Limb (tissue), 2 donors: ENCODE results near the gene TCF7L2.

Experiments
- DNase-seq, 2 donors: peaks; one replicate each; pipeline ENCODE4 v3.0.0-alpha.2; 2016; ENCODE audit errors: extremely low spot score in 2 of 2

Gene TCF7L2

DNA sequence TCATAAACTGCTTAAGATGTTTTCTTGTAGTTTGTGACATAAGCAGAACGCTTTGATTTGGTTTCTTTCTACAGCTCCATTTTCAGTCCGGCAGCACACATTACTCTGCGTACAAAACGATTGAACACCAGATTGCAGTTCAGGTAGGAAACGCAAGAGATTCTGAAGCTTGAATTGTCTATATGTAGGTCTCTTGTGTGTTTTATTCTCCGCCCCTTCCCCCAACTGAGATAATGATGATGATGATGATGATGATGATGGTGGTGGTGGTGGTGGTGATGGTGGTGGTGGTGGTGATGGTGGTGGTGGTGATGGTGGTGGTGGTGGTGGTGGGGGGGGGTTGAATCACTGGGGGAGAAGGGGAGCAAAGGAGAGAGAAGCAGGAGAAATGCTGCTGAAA is 14.4 kb downstream of the TCF7L2 start:
- no peak for DNase-seq

DNA sequence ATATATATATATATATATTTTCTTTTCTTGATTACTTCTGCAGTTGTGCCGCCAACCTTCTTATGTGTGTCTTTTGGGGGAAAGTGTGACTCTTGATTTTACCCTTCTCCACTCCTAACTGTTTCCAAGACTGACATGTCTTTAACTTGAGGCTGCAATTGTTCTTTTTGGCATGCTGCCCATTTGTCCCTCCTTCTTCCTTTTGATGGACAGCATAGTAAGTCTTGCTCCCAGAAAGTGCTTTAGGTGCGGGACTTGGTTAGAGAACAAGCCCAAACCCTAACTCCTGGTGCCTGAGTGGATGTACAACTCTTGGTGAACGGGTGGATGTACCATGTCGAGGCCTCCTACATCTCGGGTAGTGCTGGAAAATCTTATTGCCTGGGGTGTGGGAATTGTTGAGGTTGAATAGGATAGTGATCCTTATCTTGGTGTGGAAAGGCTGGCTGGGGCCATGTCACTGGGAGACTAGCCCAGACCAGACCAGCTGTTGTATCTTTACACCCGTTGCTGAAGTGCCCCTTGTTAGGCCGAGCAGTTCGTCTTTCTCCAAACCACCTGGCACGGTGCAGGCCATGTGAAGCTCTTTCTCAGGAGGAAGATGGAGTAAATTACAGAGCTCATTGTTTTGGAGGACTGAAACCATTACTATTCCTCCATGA is 16.3 kb downstream of the TCF7L2 start:
- DNase-seq, result no peak

DNA sequence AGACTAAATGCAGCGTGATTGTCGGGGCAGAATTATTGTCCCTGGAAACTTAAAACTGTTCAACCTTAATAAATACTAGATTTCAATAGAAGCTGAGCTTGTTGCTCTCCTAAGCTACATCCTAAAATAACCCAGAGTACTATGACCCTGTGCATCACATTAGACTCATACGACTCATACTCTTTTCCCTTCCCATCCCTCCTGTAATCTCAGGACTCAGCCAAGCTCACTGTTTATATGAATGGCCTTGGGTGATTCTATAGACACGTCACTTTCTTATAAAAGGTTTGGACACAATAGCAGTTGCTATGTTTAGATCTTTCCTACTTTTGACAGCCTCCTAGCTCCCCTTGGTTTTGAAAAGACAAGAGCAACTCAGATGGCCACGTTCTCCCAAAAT is 17.2 kb downstream of the TCF7L2 start:
- DNase-seq, result no peak

DNA sequence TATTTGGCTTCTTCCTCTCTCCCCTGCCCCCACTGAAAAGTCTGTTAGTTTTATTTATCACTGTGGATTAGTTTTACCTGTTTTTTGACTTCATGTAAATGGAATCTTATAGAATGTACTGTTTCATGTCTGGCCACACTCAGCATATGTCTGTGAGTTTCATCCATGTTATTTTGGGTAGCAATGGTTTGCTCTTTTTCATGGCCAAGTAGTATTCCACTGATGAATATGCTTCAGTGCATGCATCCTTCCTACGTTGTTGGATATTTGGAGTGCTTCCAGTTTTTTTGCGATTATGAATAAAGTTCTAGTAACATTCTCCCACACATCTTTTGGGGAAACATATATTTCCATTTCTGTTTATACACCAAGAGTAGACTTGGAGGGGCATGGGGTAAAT is 19.1 kb downstream of the TCF7L2 start:
- DNase-seq, result no peak

DNA sequence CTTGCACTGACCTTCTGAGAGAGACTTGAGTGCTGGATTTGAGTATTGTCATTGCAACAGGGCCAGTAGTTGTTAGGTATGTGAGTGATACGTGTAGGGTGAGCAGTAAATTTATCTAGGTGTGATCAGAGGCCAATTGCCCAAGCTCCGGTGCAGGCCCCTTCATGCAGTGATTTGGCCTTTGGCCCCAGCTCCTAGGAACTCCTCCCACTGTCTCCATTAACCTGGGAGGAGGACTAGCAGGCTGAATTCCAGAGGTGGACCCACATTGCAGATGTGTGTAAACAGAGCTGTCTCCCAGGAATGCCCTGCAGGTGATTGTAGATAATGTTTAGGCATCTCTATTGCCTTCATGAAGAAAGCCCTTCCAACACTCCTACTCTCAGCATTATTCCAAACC is 19.5 kb downstream of the TCF7L2 start:
- DNase-seq, result no peak

DNA sequence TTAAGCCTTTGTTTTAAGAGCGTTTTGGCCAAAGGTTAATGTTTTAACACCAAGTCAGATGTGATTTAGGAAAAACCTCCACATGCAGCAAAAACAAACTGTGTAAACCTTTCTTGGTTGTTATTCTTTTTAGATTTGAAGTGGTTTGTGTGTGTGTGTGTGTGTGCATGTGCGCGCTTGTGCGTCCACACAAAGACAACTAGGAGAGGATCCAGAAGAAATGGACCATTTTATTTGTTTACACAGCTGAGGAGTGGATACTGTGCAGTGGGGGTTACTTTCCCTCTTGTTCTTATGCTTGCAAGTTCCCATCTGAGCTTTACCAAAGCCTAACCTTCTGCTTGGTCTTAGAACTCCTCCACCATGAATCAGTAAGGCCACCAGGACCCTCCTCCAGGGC is 20.0 kb downstream of the TCF7L2 start:
- DNase-seq, result no peak

DNA sequence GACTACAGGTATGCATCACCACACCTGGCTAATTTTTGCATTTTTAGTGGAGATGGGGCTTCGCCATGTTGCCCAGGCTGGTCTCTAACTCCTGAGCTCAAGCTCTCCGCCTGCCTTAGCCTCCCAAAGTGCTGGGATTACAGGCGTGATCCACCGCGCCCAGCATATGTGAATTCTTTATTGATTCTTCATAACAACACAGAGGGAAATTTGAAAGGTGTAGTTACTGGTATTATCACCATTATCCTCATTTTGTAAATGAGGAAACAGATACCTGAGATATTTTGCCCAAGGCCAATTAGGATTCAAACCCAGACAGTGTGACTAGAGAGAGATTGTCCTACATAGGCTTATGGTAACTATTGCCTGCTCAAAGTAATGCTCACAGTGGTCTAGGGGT is 22.6 kb downstream of the TCF7L2 start:
- DNase-seq, result no peak

DNA sequence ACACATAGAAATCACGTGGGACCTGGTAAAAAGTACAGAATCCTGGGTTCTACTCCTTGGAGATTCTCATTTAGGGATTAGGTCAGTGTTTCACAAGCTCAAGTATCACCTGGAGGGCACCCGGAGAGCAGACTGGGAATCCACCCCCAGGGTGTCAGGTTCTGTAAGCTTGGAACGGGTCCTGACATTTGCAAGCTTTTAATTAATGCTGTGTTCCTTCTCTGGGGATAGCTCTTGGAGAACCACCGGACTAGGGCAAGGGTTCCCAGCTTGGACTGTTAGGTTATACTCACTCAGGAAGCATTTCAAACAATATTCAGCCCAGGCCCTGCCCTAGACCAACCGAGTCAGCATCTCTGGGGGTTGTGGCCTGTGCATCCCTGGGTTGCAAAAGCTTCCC is 23.0 kb downstream of the TCF7L2 start:
- no peak for DNase-seq

DNA sequence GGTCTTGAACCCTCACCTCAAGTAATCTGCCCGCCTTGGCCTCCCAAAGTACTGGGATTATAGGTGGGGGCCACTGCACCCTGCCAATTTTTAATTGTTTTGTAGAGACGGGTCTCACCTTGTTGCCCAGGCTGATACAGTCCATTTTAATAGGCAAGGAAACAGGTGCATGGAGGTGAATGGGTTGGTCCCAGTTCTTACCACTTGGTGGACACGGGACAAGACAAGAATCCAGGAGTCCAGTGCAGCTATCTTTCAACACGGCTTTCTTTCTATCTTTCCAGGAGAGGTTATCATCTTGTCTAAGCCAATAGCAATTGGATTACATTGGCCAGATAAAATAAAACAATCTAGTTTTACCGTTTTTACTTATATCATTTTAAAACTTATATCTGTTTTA is 23.8 kb downstream of the TCF7L2 start:
- no peak for DNase-seq

DNA sequence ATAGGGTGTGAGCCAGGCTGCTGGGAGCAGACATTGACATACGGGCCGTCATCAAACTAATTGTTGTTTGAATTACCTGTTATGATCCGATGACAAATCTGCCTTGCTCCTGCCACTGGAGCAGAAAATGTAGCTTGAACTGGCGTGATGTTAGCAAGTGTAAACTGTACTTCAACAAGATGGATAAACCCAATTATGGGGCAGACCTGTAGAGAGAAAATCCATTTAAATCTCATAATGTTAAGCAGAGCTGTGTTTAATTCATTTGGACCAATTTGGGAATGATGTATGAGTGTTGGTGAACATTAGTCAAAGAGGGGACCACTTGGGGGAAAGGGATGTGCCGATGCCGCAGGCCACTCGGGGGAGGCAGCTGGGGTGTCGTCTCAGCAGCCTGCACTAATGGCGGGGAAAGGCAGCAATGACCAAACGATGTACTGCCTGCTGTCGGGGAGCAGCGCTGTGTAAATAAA is 27.4 kb downstream of the TCF7L2 start:
- DNase-seq, result no peak

DNA sequence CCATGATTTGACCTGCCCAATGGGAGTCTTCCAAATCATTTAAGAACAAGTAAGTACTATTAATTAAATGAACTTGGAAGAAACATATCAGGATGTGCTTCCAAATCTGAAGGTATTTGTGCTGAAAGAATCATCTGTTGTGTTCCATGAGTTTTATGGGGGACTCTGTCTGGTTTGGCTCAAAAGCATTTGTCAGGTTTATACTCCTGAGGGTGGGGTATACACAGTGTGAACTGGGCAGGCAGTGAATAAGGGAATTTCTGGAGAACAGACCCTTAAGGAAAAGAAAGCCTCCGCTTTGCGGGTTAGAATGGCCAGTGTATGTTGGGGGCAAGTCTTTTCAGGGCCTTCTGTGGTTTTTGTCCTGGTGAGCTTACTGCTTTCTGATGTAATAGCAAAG is 29.9 kb downstream of the TCF7L2 start:
- no peak for DNase-seq

DNA sequence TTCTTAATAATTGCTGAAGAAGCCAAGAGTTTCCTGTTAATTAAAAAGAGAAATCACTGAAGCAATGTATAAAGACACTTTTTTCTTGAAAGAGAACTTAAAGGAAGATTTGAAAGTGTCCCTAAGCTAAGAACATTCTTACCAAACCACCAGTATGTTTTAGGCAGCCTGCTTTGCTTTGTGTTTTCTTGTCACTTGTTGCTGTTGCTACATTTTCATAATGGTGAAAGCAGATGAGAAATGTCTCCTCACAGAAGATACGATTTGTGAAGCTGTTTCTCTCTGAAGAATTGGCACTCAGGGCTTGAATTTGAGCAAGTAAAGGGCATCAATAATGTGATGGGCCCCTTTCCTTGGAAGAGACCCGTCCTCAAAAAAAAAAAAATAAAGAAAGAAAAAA is 30.9 kb downstream of the TCF7L2 start:
- no peak for DNase-seq

DNA sequence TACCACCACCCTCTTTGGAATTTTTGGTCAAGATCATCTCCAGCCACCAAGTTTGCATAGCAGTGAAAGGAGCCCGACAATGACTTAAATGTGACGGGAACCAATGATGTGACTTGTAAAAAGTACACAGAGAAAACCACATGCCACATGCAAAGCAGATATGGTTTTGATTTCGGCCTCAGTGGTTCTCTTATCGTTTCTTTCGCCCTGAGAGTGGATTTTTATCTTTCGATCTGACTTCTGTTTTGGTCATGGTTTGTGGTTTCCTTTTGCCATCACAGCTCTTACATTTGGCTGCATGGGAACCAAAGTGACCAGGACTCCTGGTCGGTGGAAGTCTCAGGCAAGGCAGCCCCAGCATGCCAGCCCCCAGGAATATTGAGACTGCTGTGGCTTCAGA is 31.5 kb downstream of the TCF7L2 start:
- DNase-seq, result no peak

DNA sequence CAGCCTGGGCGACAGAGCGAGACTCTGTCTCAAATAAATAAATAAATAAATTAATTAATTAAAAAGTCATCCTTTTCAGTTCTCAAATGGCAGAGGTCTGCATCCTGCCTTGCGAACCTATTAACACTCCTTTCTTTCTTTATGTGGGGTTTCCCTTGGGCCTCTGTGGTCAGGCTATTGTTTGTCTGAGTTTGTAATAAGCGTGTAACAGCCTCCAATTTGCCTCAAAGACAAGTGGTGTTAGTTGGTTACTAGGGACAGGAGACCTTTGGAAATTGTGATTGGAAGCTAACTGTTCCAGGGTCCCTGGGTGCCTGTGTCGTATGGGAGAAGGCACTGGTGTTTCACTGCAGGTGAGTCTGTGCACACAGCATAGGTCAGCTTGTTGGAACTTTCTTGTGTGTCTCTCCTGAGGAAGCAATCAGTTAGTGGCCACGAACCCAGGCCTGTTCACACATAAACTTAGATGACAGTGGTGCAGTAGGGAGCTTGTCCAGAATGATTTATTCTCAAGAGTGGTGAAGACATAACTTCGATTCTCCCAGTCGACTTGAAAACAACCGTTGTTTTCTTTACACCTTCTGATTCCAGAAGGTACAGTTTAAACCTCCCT is 33.5 kb downstream of the TCF7L2 start:
- no peak for DNase-seq

DNA sequence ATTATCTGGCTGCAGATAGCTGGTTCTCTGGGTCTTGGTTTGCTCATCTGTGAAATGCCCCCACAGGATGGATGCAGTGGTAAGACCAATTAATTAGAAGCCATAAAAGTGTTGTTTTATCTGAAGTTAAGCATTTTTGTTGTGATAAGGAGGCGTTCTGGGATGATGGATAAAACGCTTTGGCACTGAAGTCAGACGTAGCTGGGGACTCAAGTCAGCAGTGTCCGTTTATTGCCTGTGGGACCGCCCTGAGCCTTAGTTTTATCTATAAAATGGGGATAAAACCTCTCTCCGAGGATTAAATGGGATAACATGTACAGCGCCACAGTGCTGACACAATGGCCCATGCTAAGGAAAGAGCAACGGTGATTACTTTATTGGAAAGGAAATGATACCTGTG is 34.7 kb downstream of the TCF7L2 start:
- no peak for DNase-seq

DNA sequence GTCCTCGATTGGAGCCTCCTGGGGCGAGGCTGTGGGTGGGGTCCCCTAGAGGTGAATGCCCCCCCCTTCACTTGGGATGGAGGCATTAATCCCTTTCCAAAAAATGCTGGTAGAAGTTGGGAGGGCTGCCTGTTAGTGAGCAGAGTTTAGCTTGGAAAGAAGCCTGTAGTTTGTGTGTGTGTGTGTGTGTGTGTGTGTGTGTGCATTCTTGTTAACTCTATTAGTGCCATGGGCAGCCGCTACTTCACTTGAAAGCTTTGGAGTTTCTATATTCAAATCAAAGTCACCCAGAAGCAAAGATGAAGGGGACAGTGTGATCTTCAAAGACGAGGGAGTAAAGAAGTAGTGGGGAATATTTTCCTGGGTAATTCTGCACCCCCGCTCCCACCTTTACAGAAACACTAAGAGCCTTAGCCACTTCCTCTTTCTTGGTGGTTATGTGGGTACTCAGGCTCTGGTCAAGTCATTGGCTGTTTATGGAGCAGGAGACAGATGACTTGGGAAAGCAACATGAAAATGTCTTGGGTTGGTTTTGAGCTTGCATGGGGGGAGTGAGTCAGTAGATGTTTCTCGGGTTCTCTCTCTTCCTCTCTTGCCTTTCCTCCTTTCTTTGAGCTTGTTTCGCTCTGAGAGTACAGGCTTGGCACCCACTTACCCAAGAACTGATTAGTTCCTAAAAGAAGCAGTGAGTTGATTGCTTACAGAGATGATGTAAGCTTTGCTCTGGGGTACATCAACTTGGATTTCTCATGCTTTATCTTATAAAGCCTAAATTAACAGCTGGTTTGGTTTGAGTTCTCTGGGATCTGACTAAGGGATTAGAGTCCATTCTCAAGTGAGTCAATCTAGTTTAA is 35.9 kb downstream of the TCF7L2 start:
- DNase-seq, result peak in 1 of 2 donors; percentile 52

DNA sequence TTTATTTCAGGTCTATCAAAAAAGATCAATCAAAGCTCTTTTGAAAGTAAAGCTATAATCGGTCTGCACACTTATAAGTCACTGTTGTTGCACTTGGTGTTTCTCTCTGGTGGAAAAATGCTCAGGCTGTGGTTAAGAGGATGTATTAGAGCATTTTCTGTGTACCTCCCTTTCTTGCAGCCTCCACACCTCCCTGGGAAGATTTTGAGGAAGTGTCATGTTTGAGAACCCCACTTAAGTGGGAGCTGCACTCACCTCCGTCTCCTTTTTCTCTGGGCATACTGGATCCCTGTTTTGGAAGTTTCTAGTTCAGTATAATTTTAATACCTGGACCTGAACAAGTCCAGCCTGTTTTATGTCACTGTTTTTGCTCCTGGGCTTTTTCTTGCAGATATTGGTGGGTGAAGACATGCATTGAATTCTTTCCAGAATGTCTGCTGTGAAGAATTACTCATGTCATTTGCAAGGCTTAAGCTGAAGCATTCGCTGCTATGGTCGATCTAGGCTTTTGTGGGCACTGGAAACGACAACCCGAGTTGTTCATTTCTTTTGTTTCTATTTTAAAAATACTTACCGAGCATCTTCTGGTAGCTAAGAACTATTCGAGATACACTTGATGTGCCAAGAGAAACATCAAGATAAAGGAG is 36.6 kb downstream of the TCF7L2 start:
- DNase-seq, result no peak

DNA sequence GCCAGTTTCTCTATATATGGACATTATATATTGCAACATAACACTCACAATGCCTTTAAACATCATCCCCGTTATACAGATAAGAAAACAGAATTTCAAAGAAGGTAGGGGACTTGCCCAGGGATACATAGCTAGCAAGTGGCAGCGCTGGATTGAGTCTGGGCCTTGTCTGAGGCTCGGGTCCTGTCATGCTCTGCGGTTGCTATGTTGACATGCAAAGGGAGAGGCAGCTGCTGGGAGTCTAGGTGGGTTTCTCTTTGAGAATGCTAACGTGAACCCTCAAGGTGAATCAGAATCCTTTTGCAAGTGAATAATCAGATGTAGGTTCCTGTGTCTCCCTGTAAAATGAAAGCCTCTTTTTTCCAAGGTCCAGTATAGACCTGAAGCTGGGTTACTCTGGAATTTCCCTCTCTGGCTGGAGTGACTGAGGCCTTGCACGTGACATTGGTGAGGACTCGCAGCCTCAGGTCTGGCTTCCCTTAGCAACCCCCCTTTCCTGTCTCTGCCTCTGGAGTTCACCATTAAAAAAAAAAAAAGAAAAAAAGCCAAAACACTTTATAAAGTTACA is 38.9 kb downstream of the TCF7L2 start:
- DNase-seq, result no peak

DNA sequence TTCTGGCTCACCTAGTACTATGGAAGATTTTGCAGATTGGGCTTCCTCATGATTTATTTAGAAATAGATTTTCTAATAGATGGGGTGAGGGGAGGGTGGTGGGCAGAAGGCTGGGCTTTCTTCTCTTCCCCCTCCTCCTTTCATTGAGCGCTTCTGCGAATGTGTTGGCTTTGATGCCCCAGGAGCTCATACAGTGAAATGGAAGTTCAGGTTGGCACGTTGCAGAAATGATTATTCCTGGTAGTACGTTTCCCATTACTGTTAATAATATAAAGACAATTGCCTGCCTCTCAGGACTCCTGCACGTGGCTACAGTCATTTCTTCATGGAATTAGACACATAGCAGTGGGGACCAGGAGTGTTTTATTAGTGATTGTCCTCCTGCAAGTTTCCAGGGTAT is 39.8 kb downstream of the TCF7L2 start:
- DNase-seq, result no peak

DNA sequence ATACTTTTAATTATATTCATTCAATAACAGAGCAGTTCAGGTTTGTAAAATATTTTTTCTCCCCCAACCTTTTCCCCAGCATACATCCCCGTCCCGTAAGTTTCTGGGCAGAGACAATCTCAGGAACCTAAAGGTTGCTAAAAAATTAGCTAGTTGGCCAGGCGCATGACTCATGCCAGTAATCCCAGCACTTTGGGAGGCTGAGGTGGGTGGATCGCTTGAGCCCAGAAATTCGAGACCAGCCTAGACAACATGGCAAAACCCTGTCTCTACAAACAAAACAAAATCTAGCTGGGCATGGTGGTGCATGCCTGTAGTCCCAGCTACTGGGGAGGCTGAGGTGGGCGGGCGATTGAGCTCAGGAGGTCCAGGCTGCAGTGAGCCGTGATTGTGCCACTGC is 40.2 kb downstream of the TCF7L2 start:
- no peak for DNase-seq

DNA sequence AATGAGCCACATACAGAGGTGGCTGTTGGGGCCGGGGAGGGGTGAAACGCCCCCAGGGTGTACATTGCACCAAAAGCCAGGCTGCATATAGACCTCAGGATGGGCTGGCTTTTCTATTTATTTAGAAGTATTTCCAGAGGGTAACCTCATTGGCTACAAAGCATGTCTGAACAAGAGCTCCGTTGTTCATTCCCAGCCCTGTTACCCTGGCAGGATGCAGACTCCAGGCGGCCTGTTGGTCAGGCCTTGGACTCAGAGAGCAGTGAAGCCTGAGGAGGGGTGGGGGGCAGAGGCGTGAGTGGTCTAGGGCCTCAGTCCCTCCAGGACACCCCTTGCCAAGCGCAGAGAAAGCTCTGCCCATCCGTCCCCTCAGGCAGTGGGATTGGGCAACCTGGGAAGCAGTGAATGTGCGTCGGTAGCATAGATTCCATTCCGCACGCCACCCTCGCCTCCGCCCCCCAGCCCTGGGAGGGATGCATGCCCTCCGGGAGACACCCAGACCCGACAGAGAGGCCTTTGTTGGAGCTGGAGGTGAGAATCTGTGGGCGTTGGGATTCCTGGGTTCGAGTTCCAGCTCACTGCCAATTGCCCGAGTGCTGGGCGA is 41.9 kb downstream of the TCF7L2 start:
- peak in 1 of 2 donors; percentile 62 for DNase-seq
